GM12892 (cell line): Measurements from ENCODE around the gene PAX2.

Source experiments
- DNase-seq: peaks from one replicate; pipeline ENCODE4 v3.0.0; 2011; ENCODE audit not compliant: insufficient read length
- FAIRE-seq: peaks from 2 replicates; lab custom pipeline; 2011; peaks lifted over from hg19 to GRCh38; lab: Jason Lieb, UNC
- POLR2A ChIP-seq: IDR thresholded peaks from 2 replicates; pipeline ENCODE4 v1.6.1; 2011; ENCODE audit warnings: low read depth, low read length, control low read depth
- POLR2AphosphoS5 ChIP-seq: IDR thresholded peaks from 2 replicates; pipeline ENCODE4 v1.6.1; 2011; ENCODE audit warnings: low read depth, low read length, control low read depth
- TAF1 ChIP-seq: IDR thresholded peaks from 2 replicates; pipeline ENCODE4 v1.6.1; 2011; ENCODE audit warnings: low read depth, mild to moderate bottlenecking, control low read depth, low read length, borderline replicate concordance

PAX2 gene

DNA sequence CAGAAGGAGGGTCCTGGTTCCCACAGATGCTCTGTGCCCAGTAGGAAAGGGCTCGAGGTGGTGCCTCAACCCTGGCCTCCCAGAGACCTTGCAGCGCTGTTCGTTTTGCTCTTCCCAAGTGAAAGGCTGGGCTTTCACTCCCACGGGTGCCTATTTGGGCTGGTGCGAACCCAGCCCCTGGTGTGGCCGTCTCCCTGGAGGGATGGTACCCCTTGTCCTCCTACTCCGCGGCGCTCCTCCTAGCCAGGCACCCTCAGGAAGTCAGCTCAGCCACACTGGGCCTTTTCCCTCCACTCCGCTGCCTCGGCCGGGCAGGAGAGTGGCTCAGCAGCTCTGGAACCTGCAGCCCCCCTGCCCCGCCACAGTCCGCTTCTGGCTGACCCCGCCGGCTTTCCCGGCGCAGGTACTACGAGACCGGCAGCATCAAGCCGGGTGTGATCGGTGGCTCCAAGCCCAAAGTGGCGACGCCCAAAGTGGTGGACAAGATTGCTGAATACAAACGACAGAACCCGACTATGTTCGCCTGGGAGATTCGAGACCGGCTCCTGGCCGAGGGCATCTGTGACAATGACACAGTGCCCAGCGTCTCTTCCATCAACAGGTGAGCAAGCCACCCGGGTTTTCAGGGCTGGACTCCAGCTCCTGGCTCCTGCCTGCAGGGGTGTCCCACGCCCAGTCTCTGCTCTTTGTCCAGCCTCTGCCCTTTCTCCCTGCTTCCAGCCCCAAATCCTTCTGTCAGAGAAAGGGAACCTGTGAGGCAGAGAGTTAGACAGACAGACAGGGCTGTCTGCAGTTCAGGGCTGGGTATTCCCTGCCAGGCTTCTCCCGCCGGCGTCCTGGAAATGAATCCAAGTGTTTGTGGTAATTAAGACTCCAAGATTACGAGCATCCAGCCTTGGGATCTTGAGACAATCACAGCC is 5.2 kb downstream of the PAX2 start:
- TF ChIP-seq POLR2A (no peak), POLR2AphosphoS5 (no peak), TAF1 (no peak)
- FAIRE-seq (no peak), DNase-seq (no peak)

- no peak for DNase-seq
- TF ChIP-seq POLR2A (no peak), POLR2AphosphoS5 (no peak), TAF1 (no peak)
- no peak for FAIRE-seq
These were observed 6.0 kb downstream of the PAX2 start for GRCh38 chr10:100751211-100751933.

GRCh38 chr10:100755821-100756220 is 10.4 kb downstream of the PAX2 start:
- FAIRE-seq (peak; percentile 24), DNase-seq (no peak)
- TF ChIP-seq POLR2A (no peak), TAF1 (no peak), POLR2AphosphoS5 (no peak)

GRCh38 chr10:100759331-100759730 is 13.9 kb downstream of the PAX2 start:
- TF ChIP-seq POLR2AphosphoS5, result no peak
- TF ChIP-seq POLR2A, result no peak
- no peak for TF ChIP-seq TAF1
- DNase-seq (no peak), FAIRE-seq (no peak)

DNA sequence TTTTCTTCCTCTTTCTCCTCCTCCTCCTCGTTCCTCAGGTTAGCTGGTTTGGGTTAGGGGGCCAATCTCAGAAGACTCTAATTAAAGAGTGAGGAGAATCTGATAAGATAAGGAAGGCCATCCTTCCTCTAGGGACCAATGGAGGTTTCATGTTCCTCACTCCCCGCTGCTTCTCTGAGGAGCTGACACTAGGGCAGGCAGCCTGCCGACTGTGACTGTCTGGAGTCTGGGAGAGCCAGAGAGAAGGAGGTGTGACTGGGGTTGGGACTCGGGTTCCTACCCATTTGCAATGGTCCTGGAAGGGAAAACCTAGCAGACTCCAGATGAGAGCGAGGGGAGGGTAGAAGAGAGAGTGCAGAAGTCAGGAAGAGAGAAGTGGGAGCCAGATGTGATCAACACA is 15.3 kb downstream of the PAX2 start:
- FAIRE-seq (no peak), DNase-seq (no peak)
- TF ChIP-seq TAF1 (no peak), POLR2A (no peak), POLR2AphosphoS5 (no peak)

- no peak for TF ChIP-seq TAF1
- TF ChIP-seq POLR2A, result no peak
- TF ChIP-seq POLR2AphosphoS5, result no peak
- DNase-seq (no peak), FAIRE-seq (no peak)
These were observed 15.8 kb downstream of the PAX2 start for GRCh38 chr10:100761191-100761590.

- TF ChIP-seq POLR2AphosphoS5, result no peak
- TF ChIP-seq POLR2A, result no peak
- TF ChIP-seq TAF1, result no peak
- no peak for FAIRE-seq
- no peak for DNase-seq
These were observed 17.8 kb downstream of the PAX2 start for GRCh38 chr10:100763043-100763747.

GRCh38 chr10:100766693-100767421 is 21.5 kb downstream of the PAX2 start:
- no peak for TF ChIP-seq POLR2AphosphoS5
- TF ChIP-seq TAF1, result no peak
- TF ChIP-seq POLR2A, result no peak
- FAIRE-seq (no peak), DNase-seq (no peak)

GRCh38 chr10:100767422-100767775 is 22.0 kb downstream of the PAX2 start:
- TF ChIP-seq POLR2AphosphoS5 (no peak), TAF1 (no peak), POLR2A (no peak)
- no peak for DNase-seq
- no peak for FAIRE-seq

- FAIRE-seq (no peak), DNase-seq (no peak)
- no peak for TF ChIP-seq POLR2AphosphoS5
- TF ChIP-seq TAF1, result no peak
- no peak for TF ChIP-seq POLR2A
These were observed 24.1 kb downstream of the PAX2 start for GRCh38 chr10:100769481-100769880.
